ENCODE measurements around the gene RPRD1B. TPM values are rescaled to one million over a fixed set of nuclear protein-coding genes. Genes with fewer than 3 reads are reported as not detected.

Gene RPRD1B
- total RNA-seq, 5 donors from 2014 or later (not counting 1 experiment from before 2014, with no cell fraction given): 38.3 to 46.6 (median 40.5) TPM

GRCh38 chr20:38123021-38123587 is 89.6 kb downstream of the RPRD1B start:
- ATAC-seq (replicated peaks in 1 of 4): no peak
- peaks cover 0 to 6% (median 0%) of the 10 kb centered on the region in 3 donors for H3K4me1 Mint-ChIP-seq
- Histone ChIP-seq H3K9me3 (no peaks in the 10 kb centered on the region), H3K27ac (ENCODE audit: low read length) (no peak overlapping the region), H3K36me3 (ENCODE audit: control insufficient read depth in 2 of 2, extremely low read depth in 1 of 2, insufficient read depth in 1 of 2, low read length in 1 of 2) (no peaks in the 10 kb centered on the region), H3K4me1 (ENCODE audit: control insufficient read depth in 1 of 2, extremely low read depth in 1 of 2, insufficient read depth in 2 of 2, low read length in 2 of 2) (no peaks in the 10 kb centered on the region), H3K4me3 (ENCODE audit: control insufficient read depth in 1 of 2, extremely low read depth in 1 of 2, low read length in 1 of 2) (no peak overlapping the region), H3K27me3 (replicated peaks in 1 of 2; ENCODE audit: control insufficient read depth in 2 of 2, extremely low read depth in 1 of 2, insufficient read depth in 2 of 2, low read length in 1 of 2) (no peaks in the 10 kb centered on the region)
- no peak for DNase-seq
- no peak overlapping the region for H3K27ac Mint-ChIP-seq
- ChIA-PET CTCF (no interaction called here), POLR2A (no interaction called here)
- H3K36me3 Mint-ChIP-seq: no peaks in the 10 kb centered on the region
- no peaks in the 10 kb centered on the region for H3K9me3 Mint-ChIP-seq
- 57% methylated on average over 4 of the region's 4 CpGs for whole genome bisulfite sequencing (ENCODE audit: insufficient coverage)
- no peaks in the 10 kb centered on the region for H3K27me3 Mint-ChIP-seq
- H3K4me3 Mint-ChIP-seq: no peak overlapping the region

DNA sequence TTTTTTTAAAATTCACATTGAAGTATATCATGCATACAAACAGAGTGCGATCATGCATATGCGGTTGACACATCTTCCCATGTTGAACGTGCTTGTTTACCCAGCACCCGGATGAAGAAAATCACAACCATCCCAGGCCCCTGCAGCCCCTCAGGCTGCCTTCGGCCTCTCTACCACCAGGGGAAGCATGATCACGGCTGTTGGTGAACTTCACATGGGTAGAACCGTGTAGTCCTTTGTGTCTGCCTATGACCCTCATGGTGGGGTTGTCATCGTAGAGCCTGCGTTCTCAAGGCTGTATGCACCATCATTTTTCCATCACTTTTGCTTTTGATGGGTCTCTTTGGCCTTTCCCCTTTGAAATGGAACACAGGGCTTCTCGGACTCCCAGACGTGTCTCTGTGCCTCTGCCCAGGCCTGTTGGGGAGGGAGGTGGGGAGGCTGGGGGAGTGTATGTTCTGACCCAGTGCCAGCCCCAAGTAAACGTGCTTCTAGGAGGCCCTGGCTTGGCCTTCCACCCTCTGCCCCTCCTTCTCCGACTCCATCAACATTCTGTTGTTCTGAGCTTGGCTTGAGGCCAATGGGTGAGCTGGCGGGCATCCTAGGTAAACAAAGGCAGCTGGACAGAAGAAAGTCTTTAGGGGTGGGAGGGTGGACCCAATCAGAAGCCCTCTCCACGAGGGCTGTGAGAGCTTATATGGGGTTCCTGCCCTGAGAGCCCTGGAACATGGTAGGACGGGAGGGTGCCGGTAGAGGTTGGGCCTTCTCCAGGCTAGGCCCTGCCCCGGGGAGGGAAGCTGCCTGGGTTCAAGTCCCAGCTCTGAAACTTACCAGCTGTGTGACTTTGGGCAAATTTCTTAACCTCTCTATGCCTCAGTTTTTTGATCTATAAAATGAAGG is 91.9 kb downstream of the RPRD1B start:
- ATAC-seq (replicated peaks in 1 of 4): no peak
- Histone ChIP-seq H3K27me3 (replicated peaks in 1 of 2; ENCODE audit: control insufficient read depth in 2 of 2, extremely low read depth in 1 of 2, insufficient read depth in 2 of 2, low read length in 1 of 2) (no peaks in the 10 kb centered on the region), H3K27ac (ENCODE audit: low read length) (no peak overlapping the region), H3K4me3 (ENCODE audit: control insufficient read depth in 1 of 2, extremely low read depth in 1 of 2, low read length in 1 of 2) (no peak overlapping the region), H3K36me3 (ENCODE audit: control insufficient read depth in 2 of 2, extremely low read depth in 1 of 2, insufficient read depth in 1 of 2, low read length in 1 of 2) (no peaks in the 10 kb centered on the region), H3K4me1 (ENCODE audit: control insufficient read depth in 1 of 2, extremely low read depth in 1 of 2, insufficient read depth in 2 of 2, low read length in 2 of 2) (no peaks in the 10 kb centered on the region), H3K9me3 (no peaks in the 10 kb centered on the region)
- no peaks in the 10 kb centered on the region for H3K9me3 Mint-ChIP-seq
- no peaks in the 10 kb centered on the region for H3K27me3 Mint-ChIP-seq
- no peak overlapping the region for H3K27ac Mint-ChIP-seq
- no peaks in the 10 kb centered on the region for H3K36me3 Mint-ChIP-seq
- WGBS (ENCODE audit: insufficient coverage): 96% methylated on average over 8 of the region's 18 CpGs
- DNase-seq: no peak
- H3K4me1 Mint-ChIP-seq: peaks cover 0 to 6% (median 0%) of the 10 kb centered on the region in 3 donors
- POLR2A ChIA-PET: no interaction called here
- no peak overlapping the region for H3K4me3 Mint-ChIP-seq
- CTCF ChIA-PET: no interaction called here

DNA sequence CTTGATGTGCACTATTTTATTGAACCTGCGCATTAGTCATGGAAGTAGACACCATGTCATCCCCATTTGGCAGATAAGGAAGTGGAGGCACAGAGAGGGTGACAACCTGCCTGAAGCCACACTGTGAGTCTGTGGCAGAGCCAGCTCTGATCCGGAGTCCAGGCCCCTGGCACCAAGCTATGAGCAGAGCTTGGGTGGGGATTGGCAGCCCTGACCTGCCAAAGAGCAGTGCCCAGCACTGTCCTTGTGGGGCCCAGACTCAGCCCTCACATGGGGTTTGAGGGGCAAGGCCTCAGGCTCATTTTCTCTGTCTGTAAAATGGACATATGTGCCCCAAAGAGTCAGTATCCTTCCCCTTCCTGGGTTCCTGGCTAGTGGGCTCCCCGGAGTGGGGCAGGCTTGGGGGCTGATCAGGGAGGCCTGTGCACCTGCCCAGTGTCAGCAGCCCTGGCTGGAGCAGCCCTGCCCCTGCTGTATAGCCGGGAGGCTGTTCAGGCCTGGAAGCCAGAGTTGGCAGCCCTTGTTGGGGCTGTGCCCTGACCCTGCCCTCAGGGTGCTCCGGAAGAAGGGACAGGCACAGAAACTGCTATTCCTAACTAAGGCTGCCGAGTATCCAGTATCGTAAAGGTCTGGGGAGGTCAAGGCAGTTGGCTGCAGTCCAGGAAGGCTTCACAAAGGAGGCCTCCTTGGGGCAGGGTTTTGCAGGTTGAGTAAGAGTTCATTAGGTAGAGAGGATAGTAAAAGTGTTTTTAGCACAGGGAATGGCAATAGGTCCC is 92.8 kb downstream of the RPRD1B start:
- Histone ChIP-seq H3K9me3 (no peaks in the 10 kb centered on the region), H3K27me3 (replicated peaks in 1 of 2; ENCODE audit: control insufficient read depth in 2 of 2, extremely low read depth in 1 of 2, insufficient read depth in 2 of 2, low read length in 1 of 2) (no peaks in the 10 kb centered on the region), H3K4me1 (ENCODE audit: control insufficient read depth in 1 of 2, extremely low read depth in 1 of 2, insufficient read depth in 2 of 2, low read length in 2 of 2) (no peaks in the 10 kb centered on the region), H3K4me3 (ENCODE audit: control insufficient read depth in 1 of 2, extremely low read depth in 1 of 2, low read length in 1 of 2) (no peak overlapping the region), H3K27ac (ENCODE audit: low read length) (no peak overlapping the region), H3K36me3 (ENCODE audit: control insufficient read depth in 2 of 2, extremely low read depth in 1 of 2, insufficient read depth in 1 of 2, low read length in 1 of 2) (no peaks in the 10 kb centered on the region)
- DNase-seq: no peak
- Mint-ChIP-seq H3K9me3 (no peaks in the 10 kb centered on the region), H3K27ac (no peak overlapping the region), H3K27me3 (no peaks in the 10 kb centered on the region), H3K4me1 (peaks cover 0 to 6% (median 0%) of the 10 kb centered on the region in 3 donors), H3K4me3 (no peak overlapping the region), H3K36me3 (no peaks in the 10 kb centered on the region)
- POLR2A ChIA-PET: no interaction called here
- CTCF ChIA-PET: no interaction called here
- ATAC-seq (replicated peaks in 1 of 4): no peak
- 93% methylated on average over 7 of the region's 7 CpGs for WGBS (ENCODE audit: insufficient coverage)

DNA sequence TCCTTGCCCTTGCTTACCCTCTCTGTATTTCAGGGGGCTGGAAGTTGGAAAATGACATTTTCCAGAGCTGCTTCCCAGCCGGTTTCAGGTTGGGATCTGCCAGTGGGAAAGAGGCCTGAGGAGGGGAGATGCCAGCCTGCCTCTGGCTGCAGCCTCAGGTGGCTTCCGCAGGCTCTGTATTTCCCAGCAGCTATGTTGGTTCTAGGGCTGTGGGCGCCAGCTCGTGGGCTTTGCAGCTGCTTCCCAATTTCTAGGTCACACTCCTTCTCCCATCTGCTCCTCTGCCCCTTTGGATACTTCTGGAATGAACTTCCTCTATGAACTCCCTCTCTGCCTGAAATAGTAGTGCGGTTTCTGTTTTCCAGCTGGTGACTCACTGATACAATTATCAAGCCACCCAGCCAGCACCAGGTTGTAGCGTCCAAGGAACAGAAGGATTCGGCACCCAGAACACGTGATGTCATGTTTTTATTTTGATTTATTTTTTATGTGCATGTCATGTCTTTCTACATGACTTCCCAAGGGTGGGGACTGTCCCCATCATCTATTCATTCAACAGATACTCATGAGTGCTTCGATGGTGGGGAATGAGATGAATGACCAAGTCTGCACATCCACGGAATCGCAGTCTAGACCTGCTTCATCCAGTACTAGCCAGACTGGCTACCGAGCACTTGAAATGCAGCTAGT is 93.5 kb downstream of the RPRD1B start:
- ATAC-seq (replicated peaks in 1 of 4) (no peak), DNase-seq (no peak)
- Histone ChIP-seq H3K27me3 (replicated peaks in 1 of 2; ENCODE audit: control insufficient read depth in 2 of 2, extremely low read depth in 1 of 2, insufficient read depth in 2 of 2, low read length in 1 of 2) (no peaks in the 10 kb centered on the region), H3K4me3 (ENCODE audit: control insufficient read depth in 1 of 2, extremely low read depth in 1 of 2, low read length in 1 of 2) (no peak overlapping the region), H3K4me1 (ENCODE audit: control insufficient read depth in 1 of 2, extremely low read depth in 1 of 2, insufficient read depth in 2 of 2, low read length in 2 of 2) (no peaks in the 10 kb centered on the region), H3K27ac (ENCODE audit: low read length) (no peak overlapping the region), H3K36me3 (ENCODE audit: control insufficient read depth in 2 of 2, extremely low read depth in 1 of 2, insufficient read depth in 1 of 2, low read length in 1 of 2) (no peaks in the 10 kb centered on the region), H3K9me3 (no peaks in the 10 kb centered on the region)
- WGBS (ENCODE audit: insufficient coverage): 100% methylated on average over 1 of the region's 12 CpGs
- POLR2A ChIA-PET: no interaction called here
- Mint-ChIP-seq H3K27ac (no peak overlapping the region), H3K27me3 (no peaks in the 10 kb centered on the region), H3K4me3 (no peak overlapping the region), H3K9me3 (no peaks in the 10 kb centered on the region), H3K4me1 (peaks cover 0 to 6% (median 0%) of the 10 kb centered on the region in 3 donors), H3K36me3 (no peaks in the 10 kb centered on the region)
- CTCF ChIA-PET: no interaction called here

DNA sequence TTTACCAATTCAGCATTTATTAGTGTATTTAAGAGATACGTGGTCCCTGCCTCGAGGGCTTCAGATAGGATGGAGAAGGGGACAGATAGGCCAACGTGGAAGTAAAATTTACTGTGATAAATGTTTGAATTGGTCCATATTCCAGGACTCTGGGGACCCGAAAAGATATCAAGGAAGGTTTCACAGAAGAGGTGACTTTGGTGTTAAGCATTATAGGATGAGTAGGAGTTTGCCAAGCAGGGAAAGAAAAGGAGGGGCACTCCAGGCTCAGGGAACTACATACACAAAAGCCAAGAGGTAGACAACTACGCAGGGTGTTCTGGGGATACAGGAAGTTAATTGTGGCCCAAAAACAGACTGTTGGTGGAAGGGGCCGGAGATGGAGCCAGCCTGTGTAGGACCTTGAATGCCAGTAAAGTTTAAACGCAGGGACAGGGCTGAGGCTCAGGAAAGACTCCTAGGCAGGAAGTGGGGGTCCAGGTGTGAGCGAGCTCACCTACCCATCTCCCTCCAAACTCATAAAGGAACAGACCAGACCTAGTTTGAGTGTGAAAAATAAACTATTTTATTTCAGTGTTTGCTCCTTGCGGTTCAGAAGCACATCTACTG is 94.5 kb downstream of the RPRD1B start:
- Mint-ChIP-seq H3K36me3 (no peaks in the 10 kb centered on the region), H3K4me3 (no peak overlapping the region), H3K27me3 (no peaks in the 10 kb centered on the region), H3K9me3 (no peaks in the 10 kb centered on the region), H3K4me1 (peaks cover 0 to 4% (median 0%) of the 10 kb centered on the region in 3 donors), H3K27ac (no peak overlapping the region)
- H3K4me1 ChIP-seq (ENCODE audit: control insufficient read depth in 1 of 2, extremely low read depth in 1 of 2, insufficient read depth in 2 of 2, low read length in 2 of 2): no peaks in the 10 kb centered on the region
- CTCF ChIA-PET: no interaction called here
- H3K27ac ChIP-seq (ENCODE audit: low read length): no peak overlapping the region
- H3K4me3 ChIP-seq (ENCODE audit: control insufficient read depth in 1 of 2, extremely low read depth in 1 of 2, low read length in 1 of 2): no peak overlapping the region
- ATAC-seq (replicated peaks in 1 of 4): no peak
- no peaks in the 10 kb centered on the region for H3K9me3 ChIP-seq
- no peaks in the 10 kb centered on the region for H3K36me3 ChIP-seq (ENCODE audit: control insufficient read depth in 2 of 2, extremely low read depth in 1 of 2, insufficient read depth in 1 of 2, low read length in 1 of 2)
- POLR2A ChIA-PET: no interaction called here
- no peak for DNase-seq
- WGBS (ENCODE audit: insufficient coverage): 78% methylated on average over 6 of the region's 9 CpGs
- no peaks in the 10 kb centered on the region for H3K27me3 ChIP-seq (replicated peaks in 1 of 2; ENCODE audit: control insufficient read depth in 2 of 2, extremely low read depth in 1 of 2, insufficient read depth in 2 of 2, low read length in 1 of 2)

- CTCF ChIA-PET: no interaction called here
- no peak for ATAC-seq (replicated peaks in 1 of 4)
- H3K27me3 Mint-ChIP-seq: no peaks in the 10 kb centered on the region
- Histone ChIP-seq H3K9me3 (no peaks in the 10 kb centered on the region), H3K27ac (ENCODE audit: low read length) (no peak overlapping the region), H3K27me3 (replicated peaks in 1 of 2; ENCODE audit: control insufficient read depth in 2 of 2, extremely low read depth in 1 of 2, insufficient read depth in 2 of 2, low read length in 1 of 2) (no peaks in the 10 kb centered on the region), H3K4me3 (ENCODE audit: control insufficient read depth in 1 of 2, extremely low read depth in 1 of 2, low read length in 1 of 2) (no peak overlapping the region), H3K4me1 (ENCODE audit: control insufficient read depth in 1 of 2, extremely low read depth in 1 of 2, insufficient read depth in 2 of 2, low read length in 2 of 2) (no peaks in the 10 kb centered on the region), H3K36me3 (ENCODE audit: control insufficient read depth in 2 of 2, extremely low read depth in 1 of 2, insufficient read depth in 1 of 2, low read length in 1 of 2) (no peaks in the 10 kb centered on the region)
- H3K4me3 Mint-ChIP-seq: no peak overlapping the region
- H3K36me3 Mint-ChIP-seq: no peaks in the 10 kb centered on the region
- no peak overlapping the region for H3K27ac Mint-ChIP-seq
- POLR2A ChIA-PET: no interaction called here
- no peak for DNase-seq
- no peaks in the 10 kb centered on the region for H3K4me1 Mint-ChIP-seq
- 93% methylated on average over 2 of the region's 2 CpGs for WGBS (ENCODE audit: insufficient coverage)
- H3K9me3 Mint-ChIP-seq: no peaks in the 10 kb centered on the region
These were observed 95.1 kb downstream of the RPRD1B start for GRCh38 chr20:38128691-38129090.
